Mononuclear cell (primary cell): Measurements from ENCODE around the gene GPR89A. TPM values are rescaled to one million over a fixed set of nuclear protein-coding genes. Genes with fewer than 3 reads are reported as not detected.
A peak's percentile ranks its signal among the peaks of the same experiment; 100 is the strongest.
"Not testable (repeated sequence)": the region's sequence is repeated elsewhere in the genome, so short reads cannot be mapped to it uniquely, and the experiment has no call there.

Experiments
- H3K27me3 ChIP-seq: 2 replicates; pipeline ENCODE4 v1.6.0; 2011; ENCODE audit warnings: low read length, control low read depth; ENCODE audit not compliant: insufficient read depth
- H3K4me1 ChIP-seq: 2 replicates; pipeline ENCODE4 v1.5.1; 2011; ENCODE audit warnings: mild to moderate bottlenecking, low read length, control low read depth; ENCODE audit not compliant: insufficient read depth
- H3K4me3 ChIP-seq: 2 replicates; pipeline ENCODE4 v1.5.1; 2011; ENCODE audit warnings: mild to moderate bottlenecking, low read length, moderate library complexity
- H3K9me3 ChIP-seq: 2 replicates; pipeline ENCODE4 v1.5.1; 2011; ENCODE audit warnings: low read depth, mild to moderate bottlenecking, control low read depth, low read length
- total RNA-seq: library from RNA; depleted of rRNA; stranded (reverse); fragments of >200 nt; gene quantifications from one replicate; pipeline ENCODE4 v1.2.3, GENCODE V29; 2012

Gene GPR89A
- total RNA-seq = 43.8 TPM

DNA sequence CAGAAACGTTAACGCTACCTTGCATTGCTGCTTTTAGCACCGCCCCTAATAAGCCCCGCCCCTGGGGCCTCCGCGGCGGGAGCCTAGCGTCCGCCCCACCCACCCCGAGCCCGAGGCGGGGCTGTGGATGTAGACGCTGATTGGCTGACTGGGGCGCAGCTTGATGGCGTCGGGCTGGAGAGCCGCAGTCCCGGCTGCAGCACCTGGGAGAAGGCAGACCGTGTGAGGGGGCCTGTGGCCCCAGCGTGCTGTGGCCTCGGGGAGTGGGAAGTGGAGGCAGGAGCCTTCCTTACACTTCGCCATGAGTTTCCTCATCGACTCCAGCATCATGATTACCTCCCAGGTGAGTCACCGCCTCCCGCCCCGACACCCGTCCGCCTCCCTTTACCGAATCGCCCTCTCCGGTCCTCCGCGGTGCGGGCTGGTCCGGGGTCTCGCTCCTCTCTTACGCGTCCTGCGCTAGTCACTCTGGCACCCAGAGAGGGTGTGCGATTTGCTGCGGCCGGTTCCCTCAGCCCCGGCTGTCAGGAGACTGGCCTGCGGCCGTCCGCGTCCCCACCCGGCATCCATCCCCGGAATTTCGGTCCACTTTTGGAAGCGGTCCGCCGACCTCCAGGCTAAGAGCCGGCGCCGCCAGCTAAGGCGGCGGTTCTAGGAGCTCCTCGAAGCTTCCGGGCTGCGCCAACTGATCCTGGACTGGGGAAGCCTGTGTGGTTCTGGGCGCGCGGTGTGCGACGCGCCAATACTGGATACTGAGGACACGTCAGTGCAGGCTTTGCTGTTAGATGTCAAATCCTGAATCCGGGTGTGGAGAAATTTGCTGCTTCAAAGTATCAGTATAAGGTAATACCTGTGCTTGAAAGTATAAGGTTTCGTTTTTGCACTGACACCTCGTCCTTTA is at the start of gene GPR89A:
TSS of gene GPR89A (plus strand) at position 156 of the 901 bp plus-strand sequence. CDS start at position 302, 146 bp downstream.
- not testable (repeated sequence) for H3K27me3 ChIP-seq, H3K9me3 ChIP-seq, H3K4me1 ChIP-seq
- H3K4me3 ChIP-seq = peak within 1 kb of the TSS; percentile 73

- H3K4me1 ChIP-seq, H3K9me3 ChIP-seq, H3K27me3 ChIP-seq: not testable (repeated sequence)
Observed at GRCh38 chr1:145586820-145587219, 21.0 kb upstream of the GPR89A start.

GRCh38 chr1:145590806-145591205 is 17.0 kb upstream of the GPR89A start:
- H3K4me1 ChIP-seq, H3K27me3 ChIP-seq, H3K9me3 ChIP-seq, H3K4me3 ChIP-seq: not testable (repeated sequence)

More at GRCh38 chr1:145586820-145587219, 21.0 kb upstream of the GPR89A start:
- H3K4me3 ChIP-seq = not testable (repeated sequence)

DNA sequence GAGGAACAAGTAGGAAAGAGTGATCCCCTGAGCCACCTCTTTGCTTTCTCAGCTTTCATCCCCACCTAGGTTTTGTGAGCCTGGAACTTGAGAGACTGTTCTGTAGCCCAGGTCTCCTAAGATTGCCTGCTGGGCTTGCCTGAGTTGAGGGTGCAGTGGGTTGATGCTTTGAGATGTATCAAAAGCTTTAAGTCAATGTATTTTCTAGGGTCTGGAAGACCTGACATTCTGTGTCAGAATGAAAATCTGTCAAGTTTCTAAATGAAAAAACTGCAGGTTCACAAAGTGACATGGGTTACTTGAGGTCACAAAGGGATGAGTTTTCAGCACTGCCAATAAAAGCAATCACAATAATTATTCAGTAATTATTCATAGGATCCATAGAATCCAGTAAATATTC is 15.4 kb upstream of the GPR89A start:
- not testable (repeated sequence) for H3K27me3 ChIP-seq, H3K4me1 ChIP-seq, H3K4me3 ChIP-seq, H3K9me3 ChIP-seq

DNA sequence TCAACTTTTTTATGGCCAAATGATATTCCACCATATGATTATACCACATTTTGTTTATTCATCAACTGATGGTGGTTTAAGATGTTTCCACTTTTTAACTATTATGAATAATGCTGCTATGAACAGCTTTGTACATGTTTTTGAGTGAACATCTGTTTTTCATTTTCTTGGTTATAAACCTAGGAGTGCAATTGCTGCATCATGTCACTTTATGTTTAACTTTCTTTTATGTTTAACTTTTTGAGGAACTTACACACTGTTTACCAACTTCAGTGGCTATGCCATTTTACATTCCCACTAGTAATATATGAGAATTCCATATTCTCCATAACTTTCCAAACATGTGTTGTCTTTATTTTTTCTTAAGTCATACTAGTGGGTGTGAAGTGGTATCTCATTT is 12.4 kb upstream of the GPR89A start:
- not testable (repeated sequence) for H3K4me1 ChIP-seq, H3K27me3 ChIP-seq, H3K9me3 ChIP-seq, H3K4me3 ChIP-seq

- not testable (repeated sequence) for H3K27me3 ChIP-seq, H3K4me1 ChIP-seq, H3K9me3 ChIP-seq, H3K4me3 ChIP-seq
Observed at GRCh38 chr1:145596236-145596635, 11.6 kb upstream of the GPR89A start.

GRCh38 chr1:145599426-145599825 is 8.4 kb upstream of the GPR89A start:
- not testable (repeated sequence) for H3K4me3 ChIP-seq, H3K27me3 ChIP-seq, H3K9me3 ChIP-seq, H3K4me1 ChIP-seq

DNA sequence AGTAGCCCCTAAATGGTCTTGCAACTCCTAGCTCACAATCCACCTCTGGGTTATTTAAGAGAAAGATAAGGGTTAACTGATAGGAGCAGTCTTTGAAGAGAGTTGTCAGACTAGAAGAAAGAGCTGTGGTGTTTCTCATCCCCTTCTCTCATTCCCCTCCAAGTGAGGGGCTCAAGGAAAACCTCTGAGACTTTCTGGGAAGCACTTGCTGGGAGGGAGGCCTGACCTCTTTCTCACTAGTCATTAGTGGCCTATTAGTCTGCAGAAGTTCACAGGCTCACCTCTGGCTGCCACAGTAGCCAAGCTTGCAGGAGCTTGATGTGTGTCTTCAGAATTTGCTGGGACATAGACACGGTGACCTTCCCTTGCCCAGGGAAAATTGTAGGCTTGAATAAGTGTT is 6.2 kb upstream of the GPR89A start:
- Histone ChIP-seq H3K4me3 (no peak overlapping the region), H3K27me3 (no peaks in the 10 kb centered on the region), H3K4me1 (no peaks in the 10 kb centered on the region), H3K9me3 (no peaks in the 10 kb centered on the region)

GRCh38 chr1:145606840-145607239 is 948 bp upstream of the GPR89A start:
- H3K27me3 ChIP-seq, H3K9me3 ChIP-seq, H3K4me1 ChIP-seq, H3K4me3 ChIP-seq: not testable (repeated sequence)

GRCh38 chr1:145607289-145607688 is 499 bp upstream of the GPR89A start:
- not testable (repeated sequence) for H3K9me3 ChIP-seq, H3K4me1 ChIP-seq, H3K4me3 ChIP-seq, H3K27me3 ChIP-seq

DNA sequence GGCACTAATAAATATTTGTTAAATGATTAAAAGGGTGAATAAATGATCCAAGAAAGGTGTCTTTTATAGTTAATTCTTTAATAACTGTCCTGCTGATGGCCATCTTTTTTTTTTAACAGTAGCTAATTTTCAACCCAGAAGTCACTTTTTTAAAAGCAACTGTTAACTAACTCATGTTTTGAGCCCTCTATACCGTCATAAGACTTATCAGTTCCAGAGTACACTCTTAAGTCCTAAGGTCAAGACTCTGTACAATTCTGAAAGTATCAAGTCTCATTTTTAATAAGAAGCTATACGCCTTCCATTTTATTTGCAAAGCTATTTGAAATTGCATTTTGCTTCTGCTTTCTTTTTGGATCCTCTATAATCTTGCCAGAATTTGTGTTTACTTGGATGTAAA is 3.0 kb downstream of the GPR89A start:
- H3K4me3 ChIP-seq, H3K9me3 ChIP-seq, H3K27me3 ChIP-seq, H3K4me1 ChIP-seq: not testable (repeated sequence)

DNA sequence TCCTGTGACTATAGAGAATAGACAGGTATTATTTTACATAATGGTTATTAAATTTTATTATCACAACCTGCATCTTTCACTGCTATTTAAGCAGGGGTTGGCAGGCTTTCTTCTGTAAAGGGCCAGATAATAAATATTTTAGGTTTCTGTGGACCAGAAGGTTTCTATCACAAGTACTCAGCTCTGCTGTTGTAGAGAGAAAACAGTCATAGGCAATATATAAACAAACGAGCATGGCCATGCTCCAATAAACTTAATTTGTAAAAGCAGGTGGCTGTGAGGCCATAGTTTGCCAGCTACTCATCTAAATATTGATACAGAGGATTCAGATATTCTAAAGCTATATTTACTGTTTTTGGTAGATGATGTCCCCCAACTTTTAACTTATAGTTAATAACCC is 12.3 kb downstream of the GPR89A start:
- not testable (repeated sequence) for H3K4me1 ChIP-seq, H3K27me3 ChIP-seq, H3K4me3 ChIP-seq

DNA sequence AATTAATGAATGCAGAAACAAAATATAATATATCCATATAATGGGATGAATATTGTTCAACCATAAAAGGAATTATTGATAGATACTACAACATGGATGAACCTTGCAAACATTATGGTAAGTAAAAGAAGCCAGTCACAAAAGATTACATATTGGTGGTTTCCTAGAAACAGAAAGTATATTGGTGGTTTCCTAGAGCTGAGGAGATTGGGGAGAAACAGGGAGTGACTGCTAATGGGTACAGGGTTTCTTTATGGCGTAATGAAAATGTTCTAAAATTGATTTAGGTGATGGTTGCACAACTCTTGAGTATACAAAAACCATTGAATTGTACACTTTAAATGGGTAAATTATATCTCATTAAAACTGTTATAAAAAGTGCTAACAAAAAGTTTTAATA is 14.4 kb downstream of the GPR89A start:
- H3K9me3 ChIP-seq, H3K4me3 ChIP-seq, H3K4me1 ChIP-seq, H3K27me3 ChIP-seq: not testable (repeated sequence)

More for the DNA sequence above, 12.3 kb downstream of the GPR89A start:
- not testable (repeated sequence) for H3K9me3 ChIP-seq

- not testable (repeated sequence) for H3K9me3 ChIP-seq, H3K4me3 ChIP-seq, H3K27me3 ChIP-seq, H3K4me1 ChIP-seq
Observed at GRCh38 chr1:145636237-145636636, 28.4 kb downstream of the GPR89A start.

GRCh38 chr1:145641886-145642285 is 34.1 kb downstream of the GPR89A start:
- not testable (repeated sequence) for H3K27me3 ChIP-seq, H3K4me3 ChIP-seq, H3K4me1 ChIP-seq, H3K9me3 ChIP-seq

- H3K4me1 ChIP-seq, H3K27me3 ChIP-seq, H3K4me3 ChIP-seq, H3K9me3 ChIP-seq: not testable (repeated sequence)
Observed at GRCh38 chr1:145643990-145644389, 36.2 kb downstream of the GPR89A start.
